D341Med (cell line): ENCODE measurements around the gene IDS.
A peak's percentile ranks its signal among the peaks of the same experiment; 100 is the strongest.
"Not testable (repeated sequence)": the region's sequence is repeated elsewhere in the genome, so short reads cannot be mapped to it uniquely, and the experiment has no call there.

ENCODE experiments used
- DNase-seq: peaks from one replicate; pipeline ENCODE4 v3.0.0; 2012; ENCODE audit warnings: low spot score

IDS gene

DNA sequence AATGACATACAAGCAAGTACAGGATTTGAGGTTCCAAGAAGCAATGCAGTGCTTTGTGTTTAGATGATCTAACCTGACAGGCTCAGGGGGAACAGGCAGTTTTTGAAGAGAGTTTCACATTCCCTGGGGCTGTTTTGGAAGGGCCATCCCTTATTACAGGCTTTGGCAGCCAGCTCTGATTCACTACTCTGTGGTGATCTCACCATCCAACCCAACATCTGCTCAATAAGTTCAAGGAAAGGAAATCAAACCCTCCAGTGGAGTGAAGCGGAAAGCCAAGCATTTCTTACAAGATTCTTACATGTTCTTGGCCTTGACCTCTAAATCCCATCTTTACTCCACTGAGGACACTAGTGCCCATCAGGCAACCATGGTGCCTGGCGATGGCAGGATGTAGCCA is 7.5 kb downstream of the IDS start:
- no peak for DNase-seq

GRCh38 chrX:149497054-149497453 is 8.1 kb downstream of the IDS start:
- DNase-seq = no peak

- no peak for DNase-seq
Observed at GRCh38 chrX:149495573-149496071, 9.5 kb downstream of the IDS start.

- DNase-seq = no peak
Observed at GRCh38 chrX:149494844-149495565, 10.1 kb downstream of the IDS start.

DNA sequence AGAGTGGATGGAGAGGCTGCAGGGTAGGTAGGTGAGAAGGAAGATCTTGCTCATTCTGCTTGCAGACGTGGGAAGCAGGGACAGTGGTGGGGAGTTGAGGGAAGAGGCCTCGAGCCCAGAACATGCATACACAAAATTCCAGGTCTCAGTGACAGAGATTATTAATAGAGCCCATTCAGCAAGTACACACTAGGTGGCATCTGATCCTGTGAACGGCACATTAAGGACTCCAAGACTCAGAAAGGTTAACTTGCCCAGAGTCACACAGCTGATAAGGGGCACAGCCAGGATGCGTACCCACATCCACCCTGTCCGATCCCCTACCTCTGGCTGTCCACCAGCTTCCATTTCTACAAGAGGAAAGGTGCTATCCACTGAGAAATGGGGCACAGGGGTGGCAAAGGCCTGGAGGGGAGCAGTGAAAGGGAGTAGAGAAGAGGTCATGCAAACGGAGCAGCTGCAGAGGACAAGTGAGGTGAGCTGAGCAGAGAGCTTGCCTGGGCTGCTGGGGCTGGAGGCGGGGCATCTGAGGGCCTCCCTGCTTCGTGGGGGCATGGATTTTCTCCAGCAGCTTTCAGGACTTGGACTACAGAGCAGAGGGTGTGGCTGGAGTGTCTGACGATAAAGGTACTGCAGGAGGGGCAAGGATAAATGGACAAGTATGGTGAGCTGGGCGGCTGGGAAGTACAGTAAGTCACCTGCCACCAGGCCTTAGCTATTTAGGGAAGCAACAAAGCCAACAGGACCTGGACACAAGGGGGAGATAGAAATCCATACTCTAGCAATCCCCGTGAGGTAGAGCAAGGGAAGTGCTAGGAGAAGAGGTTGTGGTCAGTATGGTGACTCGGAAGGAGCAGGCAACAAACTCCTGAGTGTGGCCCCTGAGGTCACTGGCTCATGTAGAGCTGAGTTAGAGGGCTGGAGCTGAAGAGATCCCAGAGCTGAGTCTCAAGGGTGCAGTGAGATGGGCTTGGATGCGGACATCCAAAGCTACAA is 11.2 kb downstream of the IDS start:
- DNase-seq = no peak

DNA sequence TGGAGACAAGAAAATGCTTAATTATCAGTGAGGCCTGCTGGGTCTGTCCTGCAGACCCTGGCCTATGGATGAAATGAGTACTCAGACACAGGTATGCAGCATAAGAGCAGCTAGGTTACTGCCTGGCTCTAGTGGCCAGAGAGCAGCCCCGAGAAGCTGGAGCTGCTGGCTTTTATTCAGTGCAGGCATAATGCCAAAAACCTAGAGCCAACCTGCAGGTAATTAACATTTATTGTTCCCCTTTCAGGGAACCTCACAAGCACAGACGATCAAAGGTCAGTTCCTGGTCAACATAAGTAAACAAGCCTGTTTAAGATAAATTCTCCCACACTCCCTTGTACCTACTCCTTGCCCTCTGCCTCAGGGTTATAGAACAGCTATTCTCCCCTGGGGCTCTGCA is 13.3 kb downstream of the IDS start:
- DNase-seq = no peak

DNA sequence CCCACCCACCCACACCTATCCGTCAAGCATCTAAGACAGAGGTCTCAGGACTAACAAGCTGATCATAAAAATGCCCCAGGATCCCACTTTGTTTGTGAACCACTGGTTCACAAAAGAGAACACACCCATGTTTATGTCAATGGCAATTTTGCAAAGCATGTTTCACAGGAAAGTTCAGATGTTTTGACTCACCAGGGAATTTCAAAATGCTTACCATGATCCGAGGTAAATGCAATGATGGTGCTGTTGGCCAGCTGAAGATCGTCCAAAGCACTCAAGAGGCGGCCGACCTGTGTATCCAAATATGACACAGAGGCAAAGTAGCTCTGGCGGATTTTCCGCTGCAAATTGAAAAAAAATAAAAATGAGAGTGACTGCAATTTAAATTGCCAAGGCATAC is 15.0 kb downstream of the IDS start:
- no peak for DNase-seq

DNA sequence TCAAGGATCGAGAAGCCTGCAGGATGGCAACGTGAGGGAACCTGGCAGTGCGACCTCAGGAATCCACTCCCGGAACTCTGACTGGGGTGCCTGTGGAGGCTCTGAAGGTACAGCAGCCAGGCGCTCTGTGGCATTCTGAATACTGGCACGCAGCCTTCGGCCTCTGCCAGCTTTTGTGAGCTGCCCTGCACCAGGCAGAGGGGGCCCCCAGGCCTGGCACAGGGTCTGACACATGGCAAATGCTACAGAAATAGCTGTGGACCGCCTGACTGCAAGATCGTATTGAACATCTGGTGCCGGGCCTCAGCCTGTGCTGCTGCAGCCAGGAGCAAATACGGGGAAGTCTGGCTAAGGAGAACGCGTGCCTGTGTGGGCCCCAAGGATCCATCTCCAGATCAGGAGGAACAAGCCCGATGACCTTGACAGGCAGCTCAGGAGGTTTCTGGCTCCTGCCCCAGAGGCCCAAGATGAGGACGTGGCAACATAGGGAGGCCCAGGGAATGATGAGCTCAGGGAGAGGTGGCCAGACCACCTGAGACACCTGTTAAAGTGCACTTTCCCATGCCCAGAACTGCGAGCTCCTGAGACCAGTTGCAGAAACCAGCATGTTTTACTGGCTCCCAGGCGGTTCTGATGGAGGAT is 16.6 kb downstream of the IDS start:
- DNase-seq = not testable (repeated sequence)

GRCh38 chrX:149488008-149488407 is 17.1 kb downstream of the IDS start:
- not testable (repeated sequence) for DNase-seq

GRCh38 chrX:149487292-149487691 is 17.8 kb downstream of the IDS start:
- no peak for DNase-seq

DNA sequence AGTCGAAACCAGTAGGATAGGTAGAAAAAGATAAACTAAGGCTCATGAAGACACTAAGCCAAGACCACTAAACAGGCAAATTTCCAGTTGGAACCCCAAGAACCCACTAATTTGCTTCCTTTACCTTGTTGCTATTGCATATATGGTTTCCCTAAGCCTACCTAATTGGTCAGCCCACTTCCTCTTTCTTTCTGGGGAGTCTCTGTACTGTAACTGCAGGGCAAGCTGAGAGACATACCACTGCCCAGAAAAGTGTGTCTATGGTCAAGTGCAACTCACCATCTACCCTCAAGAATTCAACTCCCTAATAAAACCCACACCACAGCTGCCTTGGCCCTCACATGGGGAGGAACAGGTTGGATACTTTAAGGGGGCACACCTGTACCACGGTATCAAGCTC is 28.6 kb downstream of the IDS start:
- DNase-seq = no peak

GRCh38 chrX:149473966-149474365 is 31.1 kb downstream of the IDS start:
- DNase-seq = no peak

DNA sequence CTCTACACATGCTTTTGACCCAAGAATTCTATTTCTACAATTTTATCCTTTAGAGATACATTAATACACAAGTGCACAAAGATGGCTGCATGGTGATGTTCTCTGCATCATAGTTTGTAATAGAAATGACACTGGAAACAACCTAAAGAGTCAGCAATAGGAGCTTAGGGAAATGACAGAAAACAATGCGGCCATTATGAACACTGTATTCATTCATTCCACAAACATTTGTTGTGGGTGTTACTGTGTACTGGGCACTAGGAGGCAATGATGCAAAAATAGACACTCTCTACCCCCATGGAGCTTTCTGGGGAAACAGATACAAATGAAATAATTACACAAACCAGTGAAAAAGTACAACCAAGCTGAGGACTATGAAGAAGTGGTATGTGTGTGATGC is 32.0 kb downstream of the IDS start:
- no peak for DNase-seq

DNA sequence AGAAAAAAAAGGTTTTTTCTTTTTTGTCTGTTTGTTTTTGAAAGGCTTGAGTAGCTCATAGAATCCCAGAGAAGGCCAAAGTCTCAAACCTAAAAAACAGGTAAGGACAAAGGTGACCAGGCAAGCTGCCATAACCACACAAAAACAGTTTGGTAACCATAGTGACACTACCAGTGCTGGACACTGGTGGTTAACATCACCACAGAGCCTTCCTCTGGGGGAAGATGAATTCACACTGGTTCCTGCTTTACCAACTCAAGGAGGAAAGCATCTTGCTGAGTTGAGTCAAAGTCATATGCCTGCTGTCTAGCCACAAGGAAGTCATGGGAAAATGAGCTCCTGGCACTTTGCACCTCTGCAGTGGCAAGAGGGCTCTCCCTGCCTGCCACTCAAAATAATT is 32.5 kb downstream of the IDS start:
- no peak for DNase-seq

DNA sequence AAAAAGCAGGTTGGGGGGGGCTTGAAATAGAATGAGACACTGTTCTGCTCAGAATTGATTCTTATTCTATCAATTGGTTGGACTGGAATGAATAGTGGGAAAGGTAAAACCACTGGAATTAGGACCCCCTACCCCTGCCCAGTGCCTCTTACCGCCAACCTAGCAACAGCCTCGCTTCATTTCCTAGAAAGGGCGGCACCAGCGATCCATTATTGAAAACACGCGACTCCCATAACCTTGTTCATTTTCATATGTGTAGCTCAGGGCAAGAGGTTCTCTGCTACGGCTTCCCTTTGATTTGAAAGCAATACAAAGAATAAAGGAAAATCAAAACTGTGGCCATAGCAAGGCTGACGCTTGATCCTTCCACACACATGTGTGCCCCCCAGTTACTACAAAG is 33.7 kb downstream of the IDS start:
- no peak for DNase-seq

DNA sequence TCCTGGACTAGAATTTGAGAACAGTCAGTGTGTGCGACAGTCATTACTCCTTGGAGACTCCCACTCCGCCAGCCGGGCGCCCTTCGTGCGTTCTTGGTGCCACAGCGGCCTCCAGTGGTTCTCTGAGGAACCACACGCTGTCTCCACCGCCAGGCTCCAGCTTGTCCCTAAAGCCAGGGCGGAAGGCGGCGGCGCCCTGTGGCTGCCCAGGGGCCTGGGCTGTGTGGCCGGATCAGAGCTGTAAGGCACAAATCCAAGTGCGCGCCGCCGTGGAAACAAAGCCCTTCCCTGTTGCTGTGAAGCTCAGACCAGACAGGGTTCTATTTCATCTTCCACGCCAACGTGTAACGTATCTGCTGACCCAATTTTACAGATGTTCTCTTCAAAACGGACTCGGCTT is 34.2 kb downstream of the IDS start:
- peak; percentile 86 for DNase-seq

DNA sequence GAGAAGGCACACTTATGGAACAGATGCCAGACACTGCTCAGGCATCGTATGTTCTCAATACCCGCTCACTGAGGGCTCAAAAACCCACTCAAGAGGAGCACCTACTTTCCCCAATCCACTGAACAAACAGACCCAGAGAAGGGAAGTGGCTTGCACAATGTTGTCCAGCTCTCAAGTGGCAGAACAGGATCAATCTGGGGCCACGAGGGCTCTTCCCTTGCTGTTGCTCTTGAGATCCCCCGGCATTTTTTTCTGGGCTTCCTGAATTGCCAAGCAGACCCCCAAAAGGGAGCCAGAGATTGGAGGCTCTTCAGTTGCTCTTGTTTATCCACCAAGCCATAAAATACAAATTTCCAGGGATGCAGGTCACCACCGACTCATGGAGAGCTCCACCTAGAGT is 35.7 kb downstream of the IDS start:
- no peak for DNase-seq

DNA sequence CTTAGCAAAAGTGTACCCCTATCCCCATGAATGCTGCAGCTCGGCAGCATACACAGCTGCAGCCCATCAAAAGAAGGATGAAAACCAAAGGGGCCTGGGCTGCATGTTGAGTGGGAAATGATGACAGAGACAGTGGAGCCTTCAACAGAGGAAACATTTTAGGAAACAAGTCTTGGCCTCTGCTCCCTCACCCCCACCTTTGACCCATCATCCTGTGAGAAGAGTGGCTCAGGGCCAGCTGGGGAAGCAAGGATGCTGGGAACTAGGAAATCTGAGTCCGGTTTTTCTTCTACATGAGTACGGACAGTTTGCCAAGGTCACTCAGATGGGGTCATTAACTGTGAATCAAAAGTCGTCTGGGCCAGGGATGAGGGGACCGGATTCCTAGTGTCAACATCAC is 37.2 kb downstream of the IDS start:
- DNase-seq = no peak

DNA sequence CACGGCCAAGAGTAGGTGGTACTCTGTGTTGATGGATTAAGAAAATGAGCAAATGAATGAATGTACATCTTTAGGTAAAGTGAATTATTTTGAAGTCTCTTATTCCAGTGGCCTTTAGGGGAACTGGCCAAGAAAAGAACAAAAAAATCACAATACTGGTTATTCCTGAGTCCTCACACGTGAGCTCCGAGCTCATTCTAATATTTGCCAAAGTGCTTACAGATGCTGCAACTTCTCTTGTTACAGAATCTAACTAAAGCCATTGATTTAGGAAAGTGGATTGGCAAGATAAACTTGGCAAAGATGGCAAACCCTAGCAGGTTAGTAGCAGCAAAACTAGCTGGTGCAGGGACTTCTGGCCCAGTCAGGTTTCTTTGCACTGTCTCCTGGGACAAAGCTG is 37.6 kb downstream of the IDS start:
- no peak for DNase-seq

DNA sequence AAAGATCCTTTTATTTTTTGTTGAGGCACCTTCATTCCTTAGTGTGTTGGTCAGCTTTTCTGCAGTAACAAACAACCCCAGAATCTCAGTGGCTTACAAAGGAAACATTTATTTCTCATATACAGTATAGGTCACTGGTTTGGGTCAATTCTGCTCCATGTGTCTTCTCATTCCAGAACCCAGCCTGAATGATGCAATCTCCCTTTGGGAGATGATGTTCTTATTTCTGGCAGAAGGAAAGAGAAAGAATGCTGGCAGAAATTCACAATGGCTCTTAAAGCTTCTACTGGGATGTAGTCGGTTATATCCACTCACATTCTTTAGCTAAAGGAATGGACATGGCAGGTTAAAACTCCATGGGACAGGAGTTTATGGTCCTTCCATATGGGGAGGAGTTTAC is 42.3 kb downstream of the IDS start:
- DNase-seq = no peak

- no peak for DNase-seq
Observed at GRCh38 chrX:149461746-149462145, 43.4 kb downstream of the IDS start.

- DNase-seq = no peak
Observed at GRCh38 chrX:149458586-149458985, 46.5 kb downstream of the IDS start.
